IMR-90 (cell line): ENCODE results near the gene CDKN1A. TPM values are rescaled to one million over a fixed set of nuclear protein-coding genes. Genes with fewer than 3 reads are reported as not detected.

Source experiments
- ATAC-seq: fragments of 200-7000 bp; cut with Tn5 transposase; 2 replicates; pipeline ENCODE4 v1.9.1; 2020; ENCODE audit warnings: low read depth, mild to moderate bottlenecking, moderate library complexity
- BruUV-seq: library from RNA; stranded (reverse); fragments of 400-500 nt; replicated peaks from 2 replicates; lab custom pipeline; 2021; lab: Mats Ljungman, UMichigan
- CTCF ChIA-PET: fragments of 300-600 bp; formaldehyde crosslinking; extraction: SDS; loops from one replicate; lab custom pipeline; 2021; ENCODE audit warnings: antibody characterized with exemption; lab: Yijun Ruan, JAX
- POLR2A ChIA-PET: fragments of 300-600 bp; sonication (Branson Sonifier 250); formaldehyde crosslinking; loops from one replicate; lab custom pipeline; 2022; ENCODE audit warnings: antibody characterized with exemption; ENCODE audit not compliant: unreplicated experiment; lab: Charles Lee
- DNase-seq: peaks from one replicate; pipeline ENCODE4 v3.0.0; 2013
- H2AFZ ChIP-seq: replicated peaks from 2 replicates; pipeline ENCODE3; 2013; ENCODE audit warnings: low read length, mild to moderate bottlenecking; ENCODE audit not compliant: poor library complexity
- H2AK5ac ChIP-seq: 2 replicates; pipeline ENCODE4 v1.6.1; 2013; ENCODE audit warnings: low read depth, low read length, inconsistent platforms
- H2AK9ac ChIP-seq: replicated peaks from 2 replicates; pipeline ENCODE3; 2013; ENCODE audit warnings: mild to moderate bottlenecking, low read depth, low read length, moderate library complexity; ENCODE audit not compliant: poor library complexity
- H2BK120ac ChIP-seq: 2 replicates; pipeline ENCODE4 v1.6.1; 2013; ENCODE audit warnings: low read depth, low read length, inconsistent platforms
- H2BK15ac ChIP-seq: 3 replicates; pipeline ENCODE4 v1.6.1; 2013; ENCODE audit warnings: low read depth, low read length, inconsistent platforms
- H2BK20ac ChIP-seq: 2 replicates; pipeline ENCODE4 v1.6.1; 2013; ENCODE audit warnings: low read depth, mild to moderate bottlenecking, inconsistent platforms, low read length, moderate library complexity
- H2BK5ac ChIP-seq: 2 replicates; pipeline ENCODE4 v1.6.1; 2013; ENCODE audit warnings: mild to moderate bottlenecking, low read depth, low read length, inconsistent platforms; ENCODE audit not compliant: poor library complexity, severe bottlenecking
- H3K14ac ChIP-seq: replicated peaks from 2 replicates; pipeline ENCODE4 v1.6.1; 2013; ENCODE audit warnings: low read depth, low read length, inconsistent platforms
- H3K18ac ChIP-seq: 2 replicates; pipeline ENCODE4 v1.6.1; 2013; ENCODE audit warnings: low read depth, low read length, control low read depth
- H3K23ac ChIP-seq: 2 replicates; pipeline ENCODE4 v1.6.1; 2013; ENCODE audit warnings: low read depth, low read length, inconsistent platforms
- H3K27ac ChIP-seq: 2 replicates; pipeline ENCODE4 v1.5.1; 2013; ENCODE audit warnings: mild to moderate bottlenecking, control low read depth, low read length; ENCODE audit not compliant: insufficient read depth
- H3K27me3 ChIP-seq: 2 replicates; pipeline ENCODE4 v1.6.1; 2013; ENCODE audit warnings: low read length; ENCODE audit not compliant: control insufficient read depth, insufficient read depth
- H3K36me3 ChIP-seq: 2 replicates; pipeline ENCODE4 v1.6.1; 2013; ENCODE audit warnings: low read length, mixed read lengths; ENCODE audit not compliant: control insufficient read depth, insufficient read depth
- H3K4ac ChIP-seq: 2 replicates; pipeline ENCODE4 v1.6.1; 2013; ENCODE audit warnings: low read depth, low read length, inconsistent platforms
- H3K4me1 ChIP-seq: 2 replicates; pipeline ENCODE4 v1.6.1; 2013; ENCODE audit warnings: low read length, mixed read lengths; ENCODE audit not compliant: control insufficient read depth, insufficient read depth
- H3K4me2 ChIP-seq: 2 replicates; pipeline ENCODE4 v1.6.1; 2013; ENCODE audit warnings: low read depth, mild to moderate bottlenecking, control low read depth, low read length, moderate library complexity
- H3K4me3 ChIP-seq: 2 replicates; pipeline ENCODE4 v1.5.1; 2013; ENCODE audit warnings: low read depth, mild to moderate bottlenecking, control low read depth, low read length, moderate library complexity; ENCODE audit not compliant: insufficient read depth
- H3K56ac ChIP-seq: 2 replicates; pipeline ENCODE4 v1.6.1; 2013; ENCODE audit warnings: low read length, inconsistent platforms; ENCODE audit not compliant: insufficient read depth; ENCODE audit errors: extremely low read depth
- H3K79me1 ChIP-seq, 2 experiments: 2 replicates each; pipeline ENCODE4 v1.6.1; 2013; ENCODE audit warnings: low read length in 2 of 2, inconsistent platforms in 1 of 2, low read depth in 1 of 2
- H3K9ac ChIP-seq: 2 replicates; pipeline ENCODE4 v1.6.1; 2013; ENCODE audit warnings: low read depth, low read length, control low read depth
- H3K9me1 ChIP-seq: 2 replicates; pipeline ENCODE4 v1.6.1; 2013; ENCODE audit warnings: low read length, inconsistent platforms; ENCODE audit not compliant: insufficient read depth
- H3K9me3 ChIP-seq: 2 replicates; pipeline ENCODE4 v1.6.1; 2013; ENCODE audit warnings: low read length; ENCODE audit not compliant: control insufficient read depth, insufficient read depth
- H4K20me1 ChIP-seq: 2 replicates; pipeline ENCODE4 v1.6.1; 2013; ENCODE audit warnings: low read length, inconsistent platforms; ENCODE audit not compliant: insufficient read depth
- H4K5ac ChIP-seq: 2 replicates; pipeline ENCODE4 v1.6.1; 2013; ENCODE audit warnings: mild to moderate bottlenecking, low read depth, low read length, control low read depth
- H4K8ac ChIP-seq, 2 experiments: 2 replicates each; pipeline ENCODE4 v1.6.1; 2013; ENCODE audit warnings: low read depth in 2 of 2, low read length in 2 of 2, control low read depth in 1 of 2, inconsistent platforms in 1 of 2
- H4K91ac ChIP-seq: 2 replicates; pipeline ENCODE4 v1.6.1; 2013; ENCODE audit warnings: low read depth, low read length, inconsistent platforms; ENCODE audit not compliant: insufficient read depth
- POLR2A ChIP-seq: IDR thresholded peaks from 2 replicates; pipeline ENCODE4 v1.6.1; 2012; ENCODE audit warnings: mild to moderate bottlenecking, low read depth, low read length
- RAD21 ChIP-seq: IDR thresholded peaks from 2 replicates; pipeline ENCODE4 v1.6.1; 2012; ENCODE audit warnings: low read length, improper control_type of control experiment
- RCOR1 ChIP-seq: IDR thresholded peaks from 2 replicates; pipeline ENCODE4 v1.6.1; 2012; ENCODE audit warnings: mild to moderate bottlenecking, low read length, improper control_type of control experiment; ENCODE audit not compliant: insufficient replicate concordance
- WGBS, 2 experiments: methylation state at CpG; one replicate each; pipeline versions ENCODE4 v1.1.5 to v1.1.7; 2013; ENCODE audit warnings: missing lambda C conversion rate in 2 of 2; ENCODE audit not compliant: insufficient read length in 1 of 2; ENCODE audit errors: extremely low coverage in 2 of 2; 5-methylcytosine and 5-hydroxymethylcytosine counted together
- dilution Hi-C: fragments of 300-500 bp; cut with HindIII; formaldehyde crosslinking; loops from one replicate; pipeline ENCODE4 v1.14.3; 2018; ENCODE audit warnings: low sequenced_read_pairs; ENCODE audit not compliant: unreplicated experiment
- in situ Hi-C: fragments of 300-500 bp; cut with MboI; formaldehyde crosslinking; loops from 3 replicates; pipeline ENCODE4 v1.14.3; 2019; ENCODE audit warnings: low sequenced_read_pairs, inconsistent platforms, mixed read lengths
- intact Hi-C: fragments of 100-400 bp; cut with micrococcal nuclease; formaldehyde crosslinking; loops from 2 replicates; pipeline ENCODE4 v1.10.0; 2022
- polyA plus RNA-seq, 3 experiments: library from polyadenylated mRNA; depleted of rRNA; stranded (reverse); fragments of >200 nt; gene quantifications; 2 replicates each; pipeline ENCODE4 v1.2.3, GENCODE V29; 2012; ENCODE audit warnings: low replicate concordance in 1 of 3
- total RNA-seq: library from RNA; depleted of rRNA; stranded (reverse); fragments of >200 nt; gene quantifications from 2 replicates; pipeline ENCODE4 v1.2.3, GENCODE V29; 2012
- TF ChIP-seq, protein P1 (sequence below): fragments of 150-350 bp; IDR thresholded peaks from 2 replicates; pipeline ENCODE4 v1.6.1; 2017; ENCODE audit warnings: mild to moderate bottlenecking, antibody characterized with exemption, low read length, low read depth
- TF ChIP-seq, protein P2 (sequence below): fragments of 150-350 bp; IDR thresholded peaks from 2 replicates; pipeline ENCODE4 v1.6.1; 2016; ENCODE audit warnings: low read depth, mild to moderate bottlenecking, low read length, moderate library complexity, borderline replicate concordance

CDKN1A gene
- total and polyA plus RNA-seq, 2 of the 4 experiments (the other 2 are of a cell fraction), result 155 to 576 TPM

DNA sequence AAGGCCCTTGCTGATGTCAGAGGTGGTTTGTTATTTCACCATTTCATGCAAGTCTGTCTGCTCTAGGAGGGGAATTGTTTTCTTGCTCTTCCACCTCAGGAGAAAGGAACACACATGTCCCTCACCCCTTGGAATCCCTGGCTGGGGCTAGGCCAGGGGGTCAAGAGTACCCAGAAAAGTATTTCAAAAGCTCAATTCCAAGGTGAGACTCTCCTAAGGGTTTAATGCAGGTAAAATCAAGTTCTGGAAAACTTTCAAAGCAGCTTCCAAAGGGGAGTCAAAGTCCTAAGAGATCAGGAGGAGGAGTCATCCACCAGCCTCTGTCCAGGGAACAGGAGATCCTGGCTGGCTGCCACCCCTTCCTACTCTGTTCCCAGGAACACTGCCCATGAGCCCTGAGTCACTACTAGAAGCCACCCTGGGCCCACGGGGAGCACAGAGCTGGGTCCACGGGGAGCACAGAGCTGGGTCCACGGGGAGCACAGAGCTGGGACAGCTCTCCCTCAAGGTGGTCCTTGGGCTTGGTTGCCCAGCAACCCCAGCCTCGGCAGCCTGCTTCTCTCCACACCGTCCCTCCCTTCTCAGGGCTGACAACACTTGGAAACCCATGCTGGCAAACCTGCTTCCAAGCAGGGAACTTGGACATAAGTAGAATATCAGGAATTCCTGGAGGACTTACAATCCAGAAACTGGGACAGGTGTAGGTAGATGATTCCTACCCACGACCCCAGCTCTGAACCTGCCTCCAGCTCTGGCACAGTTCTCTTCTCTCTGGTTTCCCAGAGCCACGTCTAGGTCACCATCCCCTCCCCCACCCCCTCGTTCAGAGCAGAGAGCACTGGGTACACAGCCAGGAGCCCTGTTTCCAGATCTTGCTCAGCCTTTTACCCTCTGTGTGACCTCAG, 35.3 kb upstream of the CDKN1A start:
- WGBS, 2 experiments, result 40% methylated on average over 5 of the region's 8 CpGs; no CpG with 5 or more reads in 1 of the 2 experiments
- ATAC-seq, result peak; percentile 89
- Histone ChIP-seq H3K36me3 (no peaks in the 10 kb centered on the region), H4K91ac (0 out of 2 replicates have a peak overlapping the region, but pooled peaks have one; percentile 1), H3K4me1 (peaks cover 10% of the 10 kb centered on the region), H2BK15ac (peak overlapping the region; percentile 36; the same call in 1 of the 3 replicates), H3K4ac (peak overlapping the region; percentile 23; the same call in 1 of the 2 replicates), H3K9me3 (no peaks in the 10 kb centered on the region), H2AFZ (peak overlapping the region; percentile 51), H3K23ac (no peak overlapping the region), H2AK9ac (no peak overlapping the region), H2BK5ac (no peak overlapping the region), H3K27me3 (no peaks in the 10 kb centered on the region), H3K4me3 (no peak overlapping the region), H3K79me1 (peaks cover 0 to 13% of the 10 kb centered on the region in 2 experiments; a peak in 1 of 4 replicates), H3K9ac (no peak overlapping the region), H3K27ac (no peak overlapping the region), H2AK5ac (peak overlapping the region; percentile 76), H2BK20ac (peak overlapping the region; percentile 50; the same call in 1 of the 2 replicates), H4K8ac (peak overlapping the region in 1 of 2 experiments; percentile 22; a peak in 1 of 4 replicates), H4K5ac (no peak overlapping the region), H3K18ac (no peak overlapping the region), H3K4me2 (no peak overlapping the region), H3K9me1 (peaks cover 14% of the 10 kb centered on the region), H2BK120ac (0 out of 2 replicates have a peak overlapping the region, but pooled peaks have one; percentile 6), H3K56ac (no peak overlapping the region), H3K14ac (peak overlapping the region; percentile 40; the same call in 1 of the 2 replicates), H4K20me1 (no peaks in the 10 kb centered on the region)
- intact Hi-C loops, result no loop called here
- BruUV-seq, result no TSS peak
- TF ChIP-seq, protein P1, sequence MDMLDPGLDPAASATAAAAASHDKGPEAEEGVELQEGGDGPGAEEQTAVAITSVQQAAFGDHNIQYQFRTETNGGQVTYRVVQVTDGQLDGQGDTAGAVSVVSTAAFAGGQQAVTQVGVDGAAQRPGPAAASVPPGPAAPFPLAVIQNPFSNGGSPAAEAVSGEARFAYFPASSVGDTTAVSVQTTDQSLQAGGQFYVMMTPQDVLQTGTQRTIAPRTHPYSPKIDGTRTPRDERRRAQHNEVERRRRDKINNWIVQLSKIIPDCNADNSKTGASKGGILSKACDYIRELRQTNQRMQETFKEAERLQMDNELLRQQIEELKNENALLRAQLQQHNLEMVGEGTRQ, result no peak
- no peak for TF ChIP-seq POLR2A
- no peak for TF ChIP-seq RCOR1
- TF ChIP-seq, protein P2, sequence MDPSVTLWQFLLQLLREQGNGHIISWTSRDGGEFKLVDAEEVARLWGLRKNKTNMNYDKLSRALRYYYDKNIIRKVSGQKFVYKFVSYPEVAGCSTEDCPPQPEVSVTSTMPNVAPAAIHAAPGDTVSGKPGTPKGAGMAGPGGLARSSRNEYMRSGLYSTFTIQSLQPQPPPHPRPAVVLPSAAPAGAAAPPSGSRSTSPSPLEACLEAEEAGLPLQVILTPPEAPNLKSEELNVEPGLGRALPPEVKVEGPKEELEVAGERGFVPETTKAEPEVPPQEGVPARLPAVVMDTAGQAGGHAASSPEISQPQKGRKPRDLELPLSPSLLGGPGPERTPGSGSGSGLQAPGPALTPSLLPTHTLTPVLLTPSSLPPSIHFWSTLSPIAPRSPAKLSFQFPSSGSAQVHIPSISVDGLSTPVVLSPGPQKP, result no peak
- no peak for TF ChIP-seq RAD21
- ChIA-PET CTCF (interaction anchor here (0.6 kb wide), 1 partner anchor 28 kb away, joined by 3 read pairs; no protein-coding TSS in a partner anchor), POLR2A (interaction anchor here (0.5 kb wide), 1 partner anchor 35 kb away, joined by 3 read pairs; the partner anchor contains the start of gene CDKN1A)
- dilution Hi-C loops, result no loop called here
- DNase-seq, result peak; percentile 90
- in situ Hi-C loops, result no loop called here
